ENCODE measurements around the gene HRAS. TPM values are rescaled to one million over a fixed set of nuclear protein-coding genes. Genes with fewer than 3 reads are reported as not detected.

HRAS gene
- total RNA-seq, 2 donors from 2014 or later, result 64.8 to 68.2 TPM

GRCh38 chr11:551131-551530 lies 15.8 kb upstream of the HRAS start:
- H3K4me1 ChIP-seq (ENCODE audit: control insufficient read depth, insufficient read depth, low read length), result peaks cover 5% of the 10 kb centered on the region
- H3K36me3 ChIP-seq (ENCODE audit: control insufficient read depth, insufficient read depth, low read length), result no peaks in the 10 kb centered on the region
- H3K9ac ChIP-seq (ENCODE audit: extremely low read depth, low read length, poor library complexity, severe bottlenecking), result no peak overlapping the region
- Mint-ChIP-seq H3K36me3 (ENCODE audit: low read depth) (peaks cover 4% of the 10 kb centered on the region), H3K27ac (no peak overlapping the region), H3K4me1 (peaks cover 6% of the 10 kb centered on the region), H3K9me3 (peaks cover 4% of the 10 kb centered on the region), H3K4me3 (no peak overlapping the region), H3K27me3 (ENCODE audit: insufficient read depth) (peaks cover 4% of the 10 kb centered on the region)
- no peak for DNase-seq
- H3K27me3 ChIP-seq (ENCODE audit: control insufficient read depth, insufficient read depth, low read length, poor library complexity, severe bottlenecking), result peaks cover 10% of the 10 kb centered on the region
- TF ChIP-seq CTCF (conservative IDR thresholded peaks at IDR 0.05), result no peak
- no peaks in the 10 kb centered on the region for H3K9me3 ChIP-seq (ENCODE audit: control insufficient read depth, low read length)
- no peak overlapping the region for H3K27ac ChIP-seq (ENCODE audit: low read depth, low read length)
- H3K4me3 ChIP-seq (ENCODE audit: low read length), result no peak overlapping the region
- 94 to 100% methylated on average over 1 to 16 of the region's 16 CpGs for WGBS, 2 experiments (ENCODE audit: insufficient coverage in 1 of 2, insufficient read length in 1 of 2)

- Mint-ChIP-seq H3K4me1 (peaks cover 6% of the 10 kb centered on the region), H3K36me3 (ENCODE audit: low read depth) (peaks cover 4% of the 10 kb centered on the region), H3K27ac (no peak overlapping the region), H3K27me3 (ENCODE audit: insufficient read depth) (peaks cover 1% of the 10 kb centered on the region), H3K9me3 (peaks cover 4% of the 10 kb centered on the region), H3K4me3 (no peak overlapping the region)
- DNase-seq, result no peak
- TF ChIP-seq CTCF (conservative IDR thresholded peaks at IDR 0.05), result no peak
- no peaks in the 10 kb centered on the region for H3K9me3 ChIP-seq (ENCODE audit: control insufficient read depth, low read length)
- H3K4me1 ChIP-seq (ENCODE audit: control insufficient read depth, insufficient read depth, low read length), result peaks cover 5% of the 10 kb centered on the region
- peaks cover 6% of the 10 kb centered on the region for H3K27me3 ChIP-seq (ENCODE audit: control insufficient read depth, insufficient read depth, low read length, poor library complexity, severe bottlenecking)
- H3K27ac ChIP-seq (ENCODE audit: low read depth, low read length), result no peak overlapping the region
- no peak overlapping the region for H3K9ac ChIP-seq (ENCODE audit: extremely low read depth, low read length, poor library complexity, severe bottlenecking)
- no peaks in the 10 kb centered on the region for H3K36me3 ChIP-seq (ENCODE audit: control insufficient read depth, insufficient read depth, low read length)
- WGBS, 2 experiments (ENCODE audit: insufficient coverage in 1 of 2, insufficient read length in 1 of 2), result 92 to 100% methylated on average over 3 to 4 of the region's 5 CpGs
- H3K4me3 ChIP-seq (ENCODE audit: low read length), result no peak overlapping the region
Observed at GRCh38 chr11:550746-551085, 15.3 kb upstream of the HRAS start.

- Histone ChIP-seq H3K9ac (ENCODE audit: extremely low read depth, low read length, poor library complexity, severe bottlenecking) (no peak overlapping the region), H3K9me3 (ENCODE audit: control insufficient read depth, low read length) (no peaks in the 10 kb centered on the region), H3K27me3 (ENCODE audit: control insufficient read depth, insufficient read depth, low read length, poor library complexity, severe bottlenecking) (peaks cover under 1% of the 10 kb centered on the region), H3K4me3 (ENCODE audit: low read length) (no peak overlapping the region), H3K36me3 (ENCODE audit: control insufficient read depth, insufficient read depth, low read length) (no peaks in the 10 kb centered on the region), H3K4me1 (ENCODE audit: control insufficient read depth, insufficient read depth, low read length) (peaks cover 5% of the 10 kb centered on the region), H3K27ac (ENCODE audit: low read depth, low read length) (no peak overlapping the region)
- DNase-seq, result no peak
- no peak overlapping the region for H3K27ac Mint-ChIP-seq
- peaks cover 4% of the 10 kb centered on the region for H3K9me3 Mint-ChIP-seq
- peaks cover 1% of the 10 kb centered on the region for H3K27me3 Mint-ChIP-seq (ENCODE audit: insufficient read depth)
- H3K4me3 Mint-ChIP-seq, result no peak overlapping the region
- no peak for TF ChIP-seq CTCF (conservative IDR thresholded peaks at IDR 0.05)
- WGBS, 2 experiments (ENCODE audit: insufficient coverage in 1 of 2, insufficient read length in 1 of 2), result 92 to 95% methylated on average over 20 to 25 of the region's 25 CpGs
- peaks cover 6% of the 10 kb centered on the region for H3K36me3 Mint-ChIP-seq (ENCODE audit: low read depth)
- peaks cover 6% of the 10 kb centered on the region for H3K4me1 Mint-ChIP-seq
Observed at GRCh38 chr11:550021-550745, 14.8 kb upstream of the HRAS start.
